ENCODE results near the gene CTAG1B.
"Not testable (repeated sequence)": the region's sequence is repeated elsewhere in the genome, so short reads cannot be mapped to it uniquely, and the experiment has no call there.

The CTAG1B gene

DNA sequence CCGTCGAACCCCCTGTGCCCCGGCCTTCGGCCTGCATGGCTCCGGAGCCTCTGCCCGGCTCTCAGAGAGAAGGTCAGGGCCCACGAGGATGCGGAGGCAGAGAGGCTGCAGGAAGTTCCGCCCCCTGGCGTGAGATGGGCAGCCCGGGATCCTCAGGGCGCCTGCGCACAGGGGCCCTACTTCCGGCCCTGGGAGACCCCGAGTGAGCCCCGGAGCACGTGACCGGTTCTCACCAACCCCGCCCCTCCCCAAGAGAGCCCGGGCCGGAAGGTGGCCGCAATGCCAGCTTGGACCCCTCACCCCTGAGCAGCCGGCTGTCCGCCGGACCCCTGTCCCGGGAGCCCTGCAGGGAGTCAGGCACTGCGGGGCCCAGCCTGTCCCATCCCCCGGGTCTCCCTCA, at the start of gene CTAG1B:
Gene CTAG1B (minus strand): TSS at position 101 of the 400 bp plus-strand sequence. CDS start 64 bp downstream, at position 37.
- not testable (repeated sequence) for DNase-seq (ENCODE audit: low read depth)

DNA sequence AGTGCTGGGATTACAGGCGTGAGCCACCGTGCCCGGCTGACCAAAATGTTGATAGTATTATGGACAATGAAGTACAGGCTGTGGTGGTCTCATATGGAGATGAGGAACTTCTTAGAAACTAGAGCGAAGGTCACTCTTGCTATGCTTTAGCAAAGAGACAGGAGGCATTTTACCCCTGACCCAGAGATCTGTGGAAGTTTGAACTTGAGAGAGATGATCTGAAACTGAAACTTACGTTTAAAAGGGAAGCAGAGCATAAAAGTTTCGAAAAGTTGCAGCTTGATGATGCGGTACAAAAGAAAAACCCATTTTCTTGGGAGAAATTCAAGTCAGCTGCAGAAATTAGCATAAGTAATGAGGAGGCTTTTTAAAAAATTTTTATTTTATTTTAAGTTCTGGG, 42.8 kb upstream of the CTAG1B start:
- no peak for DNase-seq (ENCODE audit: low read depth)

DNA sequence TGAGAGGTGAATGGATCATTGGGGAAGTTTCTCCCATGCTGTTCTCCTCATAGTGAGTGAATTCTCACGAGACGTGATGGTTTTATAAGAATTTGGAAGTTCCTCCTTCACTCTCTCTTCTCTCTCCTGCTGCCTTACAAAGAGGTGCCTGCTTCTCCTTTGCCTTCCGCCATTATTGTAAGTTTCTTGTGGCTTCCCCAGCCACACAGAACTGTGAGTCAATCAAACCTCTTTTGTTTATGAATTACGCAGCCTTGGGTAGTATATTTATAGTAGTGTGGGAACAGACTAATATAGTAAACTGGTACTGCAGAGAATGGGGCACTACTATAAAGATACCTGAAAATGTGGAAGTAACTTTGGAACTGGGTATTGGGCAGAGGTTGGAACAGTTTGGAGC, 42.1 kb upstream of the CTAG1B start:
- no peak for DNase-seq (ENCODE audit: low read depth)

DNA sequence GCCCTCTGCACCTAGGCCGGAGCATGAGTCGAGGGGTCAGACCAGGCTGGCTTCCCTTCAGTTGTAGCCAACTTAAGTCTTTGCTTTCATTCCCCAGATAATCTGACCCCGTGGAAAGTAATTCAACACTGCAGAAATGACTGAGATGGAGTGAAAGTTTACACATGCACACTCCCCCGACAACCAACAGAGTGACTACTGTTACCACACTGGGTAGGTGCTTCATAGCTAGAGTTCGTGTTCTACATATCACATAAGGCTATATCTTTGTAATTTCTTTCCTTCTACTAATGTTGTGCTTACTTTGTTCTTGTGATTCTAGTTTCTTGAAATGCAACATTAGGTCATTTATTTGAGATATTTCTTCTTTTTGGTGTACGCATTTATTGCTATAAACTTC, 41.5 kb upstream of the CTAG1B start:
- no peak for DNase-seq (ENCODE audit: low read depth)

DNA sequence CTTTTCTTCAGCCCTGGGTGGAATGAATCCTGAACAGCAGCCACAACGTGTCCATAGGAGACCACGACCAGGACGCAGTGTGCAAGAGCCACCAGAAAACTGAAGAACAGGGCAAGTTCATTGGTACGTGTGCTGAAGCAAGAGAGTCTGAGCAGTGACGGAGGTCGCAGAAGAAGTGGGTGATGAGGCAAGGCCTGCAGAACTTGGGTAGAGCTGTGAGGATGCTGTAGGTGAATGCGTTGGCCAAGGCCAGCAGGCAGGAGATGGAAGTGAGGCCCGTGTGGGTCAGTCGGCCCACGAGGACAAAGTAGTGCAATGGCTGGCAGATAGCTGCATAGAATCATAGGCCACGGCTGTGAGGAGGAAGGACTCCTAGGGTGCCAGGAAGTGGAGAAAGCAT, 39.9 kb upstream of the CTAG1B start:
- no peak for DNase-seq (ENCODE audit: low read depth)

DNA sequence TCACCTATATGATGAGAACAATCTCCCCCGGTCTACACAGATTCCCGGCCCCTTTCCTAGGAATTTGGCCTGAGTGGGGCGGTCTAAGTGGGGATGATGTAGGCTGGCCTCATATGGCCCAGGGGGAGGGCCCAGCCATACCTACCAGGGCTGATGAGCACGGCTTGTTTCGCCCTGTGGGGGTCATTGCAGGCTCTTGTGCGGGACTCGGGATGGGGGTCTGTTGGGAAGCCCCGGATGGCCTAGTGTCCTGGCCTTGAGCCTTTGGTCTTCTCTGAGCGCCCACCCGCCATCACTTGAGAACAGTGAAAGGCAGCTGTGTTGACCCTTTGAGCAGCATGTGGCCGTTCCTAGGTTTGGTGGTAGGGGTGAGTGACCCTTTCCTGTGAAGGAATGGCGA, 39.1 kb upstream of the CTAG1B start:
- DNase-seq (ENCODE audit: low read depth): no peak

DNA sequence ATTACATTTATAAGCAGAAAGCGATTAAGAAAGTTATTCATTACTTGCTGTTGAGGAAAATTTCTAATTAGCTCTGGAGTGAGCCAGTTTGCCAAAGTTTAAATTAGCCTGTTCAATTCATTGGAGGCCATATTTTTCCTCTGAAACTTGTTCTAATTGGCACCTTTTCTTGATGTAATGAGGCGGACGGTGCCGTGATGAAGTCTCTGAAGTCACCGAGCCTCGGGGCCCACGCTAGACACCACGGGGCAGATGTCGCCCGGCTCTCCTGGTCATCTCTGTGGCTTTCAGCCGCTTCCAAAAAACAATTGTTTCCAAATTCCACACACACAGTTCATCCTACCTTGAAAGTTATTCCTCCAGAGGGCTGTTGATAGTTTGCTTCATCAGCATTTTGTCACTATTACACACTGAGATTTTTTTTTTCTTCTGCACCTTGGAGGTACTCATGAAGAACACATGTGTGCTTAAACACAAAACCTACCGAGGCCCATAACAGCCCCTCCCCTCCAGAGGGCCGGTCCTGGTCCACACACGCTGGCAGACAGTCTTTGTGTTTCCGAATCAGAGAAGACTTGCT, 38.2 kb upstream of the CTAG1B start:
- no peak for DNase-seq (ENCODE audit: low read depth)

DNA sequence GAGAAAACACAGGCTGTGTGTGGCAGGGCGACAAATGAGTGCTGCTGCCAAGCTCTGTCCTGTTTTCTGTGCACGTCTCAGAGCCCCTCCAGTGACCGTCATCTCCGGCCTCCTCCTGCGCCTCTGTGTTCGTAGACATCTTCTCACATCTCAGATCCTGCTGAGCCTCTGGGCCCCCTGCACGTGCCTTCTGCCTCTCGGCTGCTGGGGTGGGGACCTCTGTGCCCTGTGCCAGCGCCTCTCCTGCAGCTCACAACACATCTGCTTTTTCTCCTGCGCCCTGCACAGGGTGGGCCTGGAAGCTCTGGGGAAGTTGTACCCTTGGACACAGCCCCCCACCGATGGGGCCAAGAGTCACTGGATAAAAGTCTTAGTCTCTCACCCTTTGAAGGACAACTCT, 36.7 kb upstream of the CTAG1B start:
- DNase-seq (ENCODE audit: low read depth): no peak

DNA sequence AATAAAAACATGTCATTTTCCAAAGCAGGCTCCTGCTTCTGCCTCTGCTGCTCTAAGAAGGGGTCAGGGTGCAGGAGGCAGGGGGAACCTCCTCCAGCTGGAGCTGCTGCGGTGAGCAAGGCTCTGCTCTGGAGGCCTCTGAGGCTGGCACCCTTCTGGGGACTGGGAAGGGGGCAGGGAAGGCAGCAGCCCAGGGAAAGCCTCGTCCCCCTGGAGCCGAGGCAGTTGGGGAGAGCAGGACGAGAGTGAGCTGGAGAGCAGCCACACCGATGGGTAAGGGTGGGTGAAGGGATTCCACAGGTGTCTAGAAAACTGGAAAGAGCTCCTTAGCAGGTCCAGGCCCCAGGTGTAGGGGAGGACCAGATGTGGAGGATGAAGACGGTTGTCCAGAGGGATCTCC, 36.3 kb upstream of the CTAG1B start:
- DNase-seq (ENCODE audit: low read depth): no peak

DNA sequence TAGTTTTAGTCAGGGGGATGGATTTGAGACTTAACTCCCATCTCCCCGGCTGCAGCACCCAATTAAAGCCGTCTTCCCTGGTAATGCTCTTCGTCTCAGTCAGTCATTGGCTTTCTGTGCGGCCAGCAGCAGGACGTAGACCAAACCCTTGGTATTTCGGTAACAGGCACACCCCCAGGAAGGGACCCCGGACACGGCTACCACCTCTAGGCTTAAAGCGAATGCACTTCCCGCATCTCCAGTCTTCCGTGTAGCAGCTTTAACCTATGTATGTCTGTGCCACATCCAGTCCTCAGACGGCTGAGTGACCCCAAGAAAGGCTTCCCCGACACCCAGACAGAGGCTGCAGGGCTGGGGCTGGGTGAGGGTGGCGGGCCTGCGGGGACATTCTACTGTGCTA, 35.8 kb upstream of the CTAG1B start:
- no peak for DNase-seq (ENCODE audit: low read depth)

DNA sequence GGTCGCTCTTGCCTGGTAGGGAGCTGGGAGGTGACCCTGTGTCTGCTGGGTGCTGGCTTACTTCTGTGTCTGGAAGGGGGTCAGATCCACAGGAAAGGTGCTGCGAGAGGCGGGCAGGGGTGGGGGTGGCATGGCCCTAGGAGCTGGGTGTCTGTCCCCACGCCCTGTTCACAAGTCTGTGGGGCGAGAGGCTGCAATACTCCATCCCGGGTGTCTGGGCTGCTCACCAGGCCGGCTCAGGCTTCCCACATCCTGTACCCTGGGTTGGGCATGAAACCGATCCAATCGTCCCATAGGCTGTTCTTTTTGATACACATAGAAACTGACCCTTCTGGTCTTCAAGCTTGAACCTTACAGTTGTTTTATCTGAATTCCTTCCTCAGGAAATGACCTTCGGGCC, 35.3 kb upstream of the CTAG1B start:
- DNase-seq (ENCODE audit: low read depth): no peak

DNA sequence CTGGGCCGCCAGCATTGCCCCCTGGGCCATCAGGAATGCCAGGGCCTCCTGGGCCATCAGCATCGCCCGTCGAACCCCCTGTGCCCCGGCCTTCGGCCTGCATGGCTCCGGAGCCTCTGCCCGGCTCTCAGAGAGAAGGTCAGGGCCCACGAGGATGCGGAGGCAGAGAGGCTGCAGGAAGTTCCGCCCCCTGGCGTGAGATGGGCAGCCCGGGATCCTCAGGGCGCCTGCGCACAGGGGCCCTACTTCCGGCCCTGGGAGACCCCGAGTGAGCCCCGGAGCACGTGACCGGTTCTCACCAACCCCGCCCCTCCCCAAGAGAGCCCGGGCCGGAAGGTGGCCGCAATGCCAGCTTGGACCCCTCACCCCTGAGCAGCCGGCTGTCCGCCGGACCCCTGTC, 34.3 kb upstream of the CTAG1B start, which contains the start of gene CTAG2:
Gene CTAG2 (minus strand): TSS at position 167 of the 400 bp plus-strand sequence. CDS start 64 bp downstream, at position 103.
- DNase-seq (ENCODE audit: low read depth): not testable (repeated sequence)

DNA sequence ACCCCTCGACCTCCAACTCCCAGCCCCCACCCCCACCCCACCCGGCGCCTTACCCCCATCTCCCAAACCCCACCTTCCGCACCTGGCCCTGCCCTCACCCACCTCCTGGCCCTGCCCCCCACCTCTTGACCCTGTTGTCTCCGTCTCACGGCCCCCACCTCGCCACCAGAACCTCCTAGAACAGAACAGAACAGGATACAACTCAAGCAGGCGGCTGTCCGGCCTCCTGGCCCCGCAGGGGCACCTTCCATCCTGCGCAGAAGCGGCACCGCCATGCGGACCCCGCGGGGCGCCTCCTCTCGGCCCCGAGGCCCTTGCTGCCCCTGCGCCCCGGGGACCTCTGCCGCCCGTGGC, 33.9 kb upstream of the CTAG1B start:
- DNase-seq (ENCODE audit: low read depth): no peak

DNA sequence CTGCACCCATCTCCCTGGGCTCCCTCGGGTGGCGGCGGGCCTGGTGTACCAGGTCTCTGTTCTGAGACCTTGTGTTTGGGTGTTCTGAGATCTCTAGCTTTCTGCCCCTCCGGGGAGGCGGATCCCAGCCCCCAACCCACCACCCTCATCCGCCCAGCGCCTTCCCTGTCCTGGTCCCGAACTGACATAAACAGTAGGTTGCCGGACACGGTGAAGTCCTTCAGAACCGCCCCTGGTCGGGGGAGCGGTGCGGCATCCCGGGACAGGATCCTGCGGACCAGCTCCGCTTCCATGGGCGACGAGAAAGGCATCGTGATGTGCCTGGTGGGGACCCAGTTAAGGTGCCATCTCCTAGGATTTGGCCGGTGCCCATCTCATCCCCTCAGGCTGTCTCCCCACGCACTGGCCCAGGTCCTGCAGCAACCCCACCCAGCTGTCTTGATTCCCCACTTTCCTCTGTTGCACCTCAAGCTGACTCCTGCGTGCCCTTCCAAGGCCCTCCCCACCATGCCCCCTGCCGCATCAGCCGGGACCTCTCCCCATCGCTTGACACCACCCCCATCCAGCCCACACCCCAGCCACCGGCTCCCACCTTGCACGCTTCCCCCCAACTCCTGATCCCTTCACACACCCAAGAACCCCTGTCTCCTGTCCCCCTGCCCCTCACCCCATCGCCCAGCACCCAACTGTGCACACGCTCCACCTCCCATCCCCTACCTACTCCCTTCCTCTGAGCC, 33.4 kb upstream of the CTAG1B start:
- DNase-seq (ENCODE audit: low read depth): no peak

DNA sequence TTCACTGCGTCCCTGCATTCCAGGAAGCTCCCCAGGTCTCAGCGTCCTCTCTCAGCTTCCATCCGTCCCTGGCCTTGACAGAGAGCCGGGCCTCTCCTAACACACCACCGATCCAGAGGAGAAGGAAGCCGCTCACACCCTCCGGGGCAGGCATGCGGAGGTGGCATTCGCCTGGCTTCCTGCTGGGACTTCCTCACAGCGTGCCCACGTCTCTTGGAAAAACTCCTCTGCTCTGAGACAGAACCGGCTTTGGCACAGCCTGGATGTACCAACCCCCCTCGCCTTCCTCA, 31.1 kb upstream of the CTAG1B start:
- no peak for DNase-seq (ENCODE audit: low read depth)

DNA sequence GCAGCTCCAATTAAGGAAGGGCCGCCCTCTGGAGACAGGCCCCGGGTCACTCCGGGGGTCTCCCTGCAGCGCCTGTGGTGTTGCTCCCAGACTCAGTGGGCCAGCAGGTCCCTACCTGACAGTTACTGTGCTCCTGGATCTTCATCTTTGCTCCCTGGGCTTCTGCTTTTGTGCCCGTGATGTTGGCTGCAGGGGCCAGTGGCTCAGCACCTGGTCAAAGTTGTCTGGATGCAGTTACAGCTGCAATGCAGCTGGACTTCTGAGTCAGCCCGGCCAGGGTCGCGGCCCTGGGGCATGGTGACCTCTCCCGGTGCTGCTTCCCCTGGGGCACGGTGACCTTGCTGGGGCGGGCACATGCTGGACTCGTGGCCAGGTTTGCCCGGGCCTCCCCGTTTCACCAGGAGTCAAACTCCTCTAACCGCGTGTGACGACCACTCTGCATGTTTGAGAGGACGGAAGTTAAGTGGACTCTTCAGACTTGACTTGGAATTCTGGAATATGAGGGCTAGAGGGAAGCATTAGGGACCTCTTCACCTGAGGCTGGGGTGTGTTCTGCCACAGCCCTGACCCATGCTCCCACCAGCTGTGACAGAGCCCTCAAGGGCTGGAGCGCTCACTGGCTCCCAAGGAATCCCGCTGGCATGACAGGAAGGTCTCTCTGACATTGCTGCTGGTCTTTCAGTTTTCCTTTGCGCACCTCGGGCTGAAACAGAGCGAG, 30.6 kb upstream of the CTAG1B start:
- DNase-seq (ENCODE audit: low read depth): no peak

DNA sequence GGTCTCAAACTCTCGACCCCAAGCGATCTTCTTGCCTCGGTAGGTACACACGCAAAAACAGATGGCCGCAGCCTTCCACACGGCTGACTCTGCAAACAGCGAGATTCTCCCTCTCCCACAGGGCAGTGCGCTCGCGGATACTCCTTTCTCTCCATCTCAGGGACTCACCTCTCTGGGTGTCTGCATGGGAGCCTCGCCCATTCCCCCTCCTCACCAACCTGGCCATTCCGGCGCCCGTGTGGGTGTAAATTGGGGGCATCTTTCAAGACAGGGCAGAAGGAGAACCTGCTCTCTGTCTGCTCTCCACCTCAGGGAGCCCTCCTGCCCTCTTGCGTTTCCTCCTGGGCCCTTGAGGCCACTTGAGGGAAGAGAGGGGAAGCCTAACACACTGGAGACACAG, 29.8 kb upstream of the CTAG1B start:
- DNase-seq (ENCODE audit: low read depth): no peak

DNA sequence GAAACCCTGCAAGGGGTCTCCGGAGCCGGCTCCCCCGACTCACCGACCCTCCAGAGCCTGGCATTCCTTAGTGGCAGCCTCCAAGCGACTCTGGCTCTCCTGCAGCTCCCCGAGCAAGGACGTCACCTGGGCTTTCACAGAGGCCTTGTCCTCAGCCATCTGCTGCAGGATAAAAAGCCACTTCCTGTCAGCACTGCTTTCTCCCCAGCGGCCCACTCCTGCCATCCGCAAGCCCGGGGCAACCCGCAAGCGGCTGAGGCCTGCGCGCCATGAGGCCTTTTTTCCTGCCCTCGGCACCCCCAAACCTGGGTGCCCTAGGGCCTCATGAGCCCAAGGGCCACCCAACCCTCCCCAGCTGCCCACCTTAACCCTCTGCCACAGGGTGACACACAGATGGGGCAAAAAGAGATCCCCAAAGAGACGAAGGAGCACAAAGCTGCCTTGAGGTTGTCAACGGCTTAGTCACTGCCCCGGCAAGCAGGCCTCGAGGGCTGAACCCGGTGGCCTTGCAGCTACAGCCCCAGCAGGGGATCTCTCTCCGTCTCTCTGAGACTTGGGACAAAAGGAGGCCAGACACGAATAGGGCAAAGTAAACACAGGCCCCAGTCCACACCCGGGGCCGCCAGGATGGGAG, 26.8 kb upstream of the CTAG1B start:
- not testable (repeated sequence) for DNase-seq (ENCODE audit: low read depth)

DNA sequence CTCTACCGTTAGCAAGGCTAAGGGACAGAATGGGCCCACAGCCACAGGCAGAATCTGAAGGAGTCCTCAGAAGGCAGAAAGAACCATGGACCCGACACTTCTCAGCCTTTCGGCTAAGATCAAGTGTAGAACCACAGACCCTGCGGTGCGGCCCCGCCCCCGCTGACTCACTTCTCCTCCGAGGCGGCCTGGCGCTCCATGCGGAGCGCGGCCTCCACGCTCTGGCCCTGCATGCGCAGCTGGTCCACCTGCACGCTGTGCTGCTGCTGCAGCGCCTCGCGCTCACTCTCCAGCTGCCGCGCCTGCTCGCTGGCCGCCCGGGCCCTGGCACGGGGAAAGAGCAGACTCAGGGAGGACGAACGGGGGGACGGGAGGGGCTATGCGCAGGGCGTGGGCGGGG, 24.6 kb upstream of the CTAG1B start:
- DNase-seq (ENCODE audit: low read depth): not testable (repeated sequence)

DNA sequence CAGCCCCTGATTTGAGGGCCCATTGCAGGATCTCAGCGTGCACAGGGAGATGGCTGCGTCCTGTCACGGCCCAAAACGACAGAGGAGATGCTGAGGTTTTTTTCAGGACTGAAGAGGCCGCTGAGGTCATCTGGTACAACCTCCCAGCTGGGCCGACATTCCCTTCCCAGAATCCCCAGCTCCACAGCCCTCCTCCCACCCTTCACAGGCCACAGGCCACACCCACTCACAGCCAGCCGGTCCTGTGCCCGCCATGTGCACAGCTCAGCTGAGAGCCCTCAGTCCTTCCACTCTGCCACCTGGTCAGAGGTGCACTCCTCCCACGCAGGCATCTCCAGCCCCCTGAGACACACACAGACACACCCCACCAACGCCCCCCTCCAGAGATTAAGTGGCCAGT, 22.7 kb upstream of the CTAG1B start:
- DNase-seq (ENCODE audit: low read depth): not testable (repeated sequence)

DNA sequence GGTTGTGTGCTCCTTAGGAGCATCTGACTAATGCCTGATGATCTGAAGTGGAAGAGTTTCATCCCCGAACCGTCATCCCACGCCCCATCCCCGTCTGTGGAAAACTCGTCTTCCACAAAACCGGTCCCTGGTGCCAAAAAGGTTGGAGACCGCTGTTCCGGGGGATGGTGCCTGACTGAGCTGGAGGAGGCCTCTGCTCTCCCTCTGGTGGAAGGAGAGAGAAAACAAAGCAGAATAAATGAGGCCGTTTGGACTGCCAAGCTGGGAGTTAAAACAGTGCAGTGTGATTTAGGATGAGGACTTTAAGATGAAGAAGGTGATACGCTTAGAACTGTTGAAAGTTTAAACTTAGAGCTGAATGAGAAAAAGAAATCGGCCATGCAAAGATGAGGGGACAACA, 14.6 kb upstream of the CTAG1B start:
- not testable (repeated sequence) for DNase-seq (ENCODE audit: low read depth)

DNA sequence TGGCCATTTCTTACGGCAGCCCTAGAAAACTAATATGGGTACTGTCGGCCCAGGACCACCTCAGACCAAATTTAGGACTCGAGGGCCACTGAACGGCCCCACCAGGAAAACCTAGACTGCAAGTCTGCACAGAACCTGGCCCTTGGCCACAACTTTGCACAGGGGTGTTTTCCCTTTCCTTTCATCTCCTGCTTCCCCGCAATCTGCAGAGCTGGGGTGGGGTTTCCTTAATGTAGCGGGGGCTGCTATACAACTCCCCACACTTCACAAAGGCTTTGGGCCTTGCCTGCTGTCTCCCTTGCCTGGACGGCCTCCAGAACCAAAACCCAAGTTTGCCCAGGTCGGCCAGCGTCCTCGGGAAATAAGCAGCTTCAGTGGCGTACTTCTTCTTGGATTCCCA, 11.9 kb upstream of the CTAG1B start:
- not testable (repeated sequence) for DNase-seq (ENCODE audit: low read depth)

DNA sequence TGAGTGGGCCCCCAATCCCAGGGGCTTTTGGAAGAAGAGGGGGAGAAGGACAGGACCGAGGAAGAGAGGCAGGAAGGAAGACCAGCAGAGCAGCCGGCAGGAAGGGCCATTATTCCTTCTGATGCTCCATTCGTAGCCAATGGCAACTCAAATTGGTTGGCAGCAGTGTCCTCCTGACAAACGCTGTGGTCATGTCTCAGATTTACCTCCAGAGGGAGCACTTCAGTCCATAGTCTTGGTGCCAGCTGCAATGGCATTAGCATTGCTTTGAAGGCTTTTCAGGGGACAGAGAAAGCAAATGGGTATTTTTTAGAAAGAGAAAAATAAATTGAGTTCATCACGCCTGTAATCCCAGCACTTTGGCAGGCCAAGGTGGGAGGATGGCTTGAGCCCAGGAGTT, 9.9 kb upstream of the CTAG1B start:
- not testable (repeated sequence) for DNase-seq (ENCODE audit: low read depth)

All from GM04504 (cell line).